ENCODE results near the gene TENM4. TPM values are rescaled to one million over a fixed set of nuclear protein-coding genes. Genes with fewer than 3 reads are reported as not detected.

Gene TENM4
- total RNA-seq, 2 experiments from 2014 or later, result not detected

DNA sequence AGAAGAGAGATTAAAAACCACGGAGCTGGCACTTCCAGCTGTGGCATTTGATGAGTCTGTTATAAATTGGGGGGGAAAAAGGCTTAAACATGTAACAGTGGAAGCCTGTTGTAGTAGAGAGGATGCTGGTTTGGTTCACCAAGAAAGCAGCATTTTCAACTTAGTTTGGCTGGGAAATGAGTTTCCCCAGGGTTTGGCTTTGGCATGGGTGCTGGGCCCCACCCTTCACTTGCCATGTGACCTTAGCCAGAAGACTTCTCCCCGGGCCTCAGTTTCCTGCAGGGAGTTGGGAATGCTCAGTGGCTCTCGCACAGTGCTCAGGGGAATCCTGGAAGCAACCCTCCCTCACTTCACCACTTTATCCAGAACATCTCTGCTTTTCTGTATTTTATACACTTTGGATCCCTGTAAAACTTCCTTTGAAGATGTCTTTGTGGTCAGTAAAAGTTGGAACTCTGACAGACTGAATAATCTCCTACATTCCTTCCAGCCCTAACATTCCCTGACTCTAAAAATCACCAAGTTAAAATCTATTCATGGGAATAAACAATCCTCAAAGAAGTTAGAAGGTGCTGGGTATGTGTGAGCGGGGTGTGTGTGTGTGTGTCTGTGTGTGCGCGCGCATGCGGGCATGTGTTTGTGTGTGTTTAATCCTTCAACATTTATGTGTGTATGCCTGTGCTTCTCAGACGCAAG lies 166.0 kb downstream of the TENM4 start:
- POLR2A ChIA-PET, result no interaction called here
- intact Hi-C loops (cut with micrococcal nuclease; ENCODE audit: unreplicated experiment), result no loop called here
- no peaks in the 10 kb centered on the region for H3K9me3 ChIP-seq (ENCODE audit: low read length)
- no peaks in the 10 kb centered on the region for H4K20me1 ChIP-seq (ENCODE audit: insufficient read depth, low read length)
- no peak overlapping the region for H3K4me2 ChIP-seq (ENCODE audit: low read length)
- no peak for DNase-seq (ENCODE audit: low spot score)
- no peaks in the 10 kb centered on the region for H3K79me2 ChIP-seq (ENCODE audit: insufficient read depth, low read depth, low read length)
- no peaks in the 10 kb centered on the region for H3K36me3 ChIP-seq (ENCODE audit: insufficient read depth, low read length)
- no peak overlapping the region for H3K27ac ChIP-seq (ENCODE audit: low read depth, low read length, poor library complexity, severe bottlenecking)
- no peaks in the 10 kb centered on the region for H3K4me1 ChIP-seq (ENCODE audit: insufficient read depth, low read length, poor library complexity, severe bottlenecking)
- CTCF ChIA-PET (ENCODE audit: unreplicated experiment), result no interaction called here
- no peak overlapping the region for H2AFZ ChIP-seq (ENCODE audit: low read length)
- no peaks in the 10 kb centered on the region for H3K9me2 ChIP-seq (ENCODE audit: insufficient read depth, low read length)
- no peak overlapping the region for H3K4me3 ChIP-seq (ENCODE audit: low read depth, low read length, poor library complexity, severe bottlenecking)
- BruUV-seq (replicated peaks), result no TSS peak
- TF ChIP-seq CTCF (conservative IDR thresholded peaks at IDR 0.05; ENCODE audit: low read length) (no peak), EZH2phosphoT487 (IDR thresholded peaks at IDR 0.05; ENCODE audit: borderline replicate concordance, low read depth, low read length) (no peak)

- CTCF ChIA-PET (ENCODE audit: unreplicated experiment), result no interaction called here
- H3K4me2 ChIP-seq (ENCODE audit: low read length), result no peak overlapping the region
- no peaks in the 10 kb centered on the region for H3K9me2 ChIP-seq (ENCODE audit: insufficient read depth, low read length)
- TF ChIP-seq CTCF (conservative IDR thresholded peaks at IDR 0.05; ENCODE audit: low read length) (no peak), EZH2phosphoT487 (IDR thresholded peaks at IDR 0.05; ENCODE audit: borderline replicate concordance, low read depth, low read length) (no peak)
- POLR2A ChIA-PET, result no interaction called here
- no peak overlapping the region for H3K27ac ChIP-seq (ENCODE audit: low read depth, low read length, poor library complexity, severe bottlenecking)
- intact Hi-C loops (cut with micrococcal nuclease; ENCODE audit: unreplicated experiment), result no loop called here
- H3K4me3 ChIP-seq (ENCODE audit: low read depth, low read length, poor library complexity, severe bottlenecking), result no peak overlapping the region
- H3K4me1 ChIP-seq (ENCODE audit: insufficient read depth, low read length, poor library complexity, severe bottlenecking), result no peaks in the 10 kb centered on the region
- DNase-seq (ENCODE audit: low spot score), result no peak
- no peaks in the 10 kb centered on the region for H4K20me1 ChIP-seq (ENCODE audit: insufficient read depth, low read length)
- no peaks in the 10 kb centered on the region for H3K9me3 ChIP-seq (ENCODE audit: low read length)
- no peaks in the 10 kb centered on the region for H3K36me3 ChIP-seq (ENCODE audit: insufficient read depth, low read length)
- H3K79me2 ChIP-seq (ENCODE audit: insufficient read depth, low read depth, low read length), result no peaks in the 10 kb centered on the region
- no TSS peak for BruUV-seq (replicated peaks)
- no peak overlapping the region for H2AFZ ChIP-seq (ENCODE audit: low read length)
Measured at GRCh38 chr11:79273781-79274180, 167.0 kb downstream of the TENM4 start.

GRCh38 chr11:79269611-79270307 lies 171.1 kb downstream of the TENM4 start:
- no peaks in the 10 kb centered on the region for H3K9me3 ChIP-seq (ENCODE audit: low read length)
- no peaks in the 10 kb centered on the region for H3K36me3 ChIP-seq (ENCODE audit: insufficient read depth, low read length)
- H3K4me2 ChIP-seq (ENCODE audit: low read length), result no peak overlapping the region
- ChIA-PET CTCF (ENCODE audit: unreplicated experiment) (no interaction called here), POLR2A (no interaction called here)
- H3K9me2 ChIP-seq (ENCODE audit: insufficient read depth, low read length), result no peaks in the 10 kb centered on the region
- H3K27ac ChIP-seq (ENCODE audit: low read depth, low read length, poor library complexity, severe bottlenecking), result no peak overlapping the region
- no peak for TF ChIP-seq EZH2phosphoT487 (IDR thresholded peaks at IDR 0.05; ENCODE audit: borderline replicate concordance, low read depth, low read length)
- TF ChIP-seq CTCF (conservative IDR thresholded peaks at IDR 0.05; ENCODE audit: low read length), result no peak
- no peak for DNase-seq (ENCODE audit: low spot score)
- H3K79me2 ChIP-seq (ENCODE audit: insufficient read depth, low read depth, low read length), result no peaks in the 10 kb centered on the region
- intact Hi-C loops (cut with micrococcal nuclease; ENCODE audit: unreplicated experiment), result no loop called here
- H3K4me3 ChIP-seq (ENCODE audit: low read depth, low read length, poor library complexity, severe bottlenecking), result no peak overlapping the region
- no peaks in the 10 kb centered on the region for H4K20me1 ChIP-seq (ENCODE audit: insufficient read depth, low read length)
- H2AFZ ChIP-seq (ENCODE audit: low read length), result no peak overlapping the region
- H3K4me1 ChIP-seq (ENCODE audit: insufficient read depth, low read length, poor library complexity, severe bottlenecking), result no peaks in the 10 kb centered on the region
- no TSS peak for BruUV-seq (replicated peaks)
